CD14-positive monocyte (primary cell): ENCODE data around the gene PRKD3. TPM values are rescaled to one million over a fixed set of nuclear protein-coding genes. Genes with fewer than 3 reads are reported as not detected.

Source experiments
- DNase-seq, 3 donors: peaks; one replicate each; pipeline ENCODE4 v3.0.0-alpha.2; 2011 to 2022
- H2AFZ ChIP-seq: 2 replicates; pipeline ENCODE4 v1.6.0; 2012; ENCODE audit warnings: mild to moderate bottlenecking, low read depth, low read length, inconsistent platforms; ENCODE audit not compliant: insufficient read depth, poor library complexity, severe bottlenecking
- H3K27ac ChIP-seq, 2 donors: 1 replicate in 1 of 2; 2 replicates in 1 of 2; pipeline ENCODE4 v1.5.1; 2012 to 2013; ENCODE audit warnings: low read length in 2 of 2, control low read depth in 1 of 2, inconsistent platforms in 1 of 2, low read depth in 1 of 2, mild to moderate bottlenecking in 1 of 2
- H3K27me3 ChIP-seq, 2 donors: one replicate each; pipeline versions ENCODE4 v1.6.0 to v1.6.1; 2011 to 2013; ENCODE audit warnings: low read length in 2 of 2; ENCODE audit not compliant: control insufficient read depth in 2 of 2, insufficient read depth in 2 of 2
- H3K36me3 ChIP-seq, 2 donors: replicated peaks in 1 of 2; 1 replicate in 1 of 2; 2 replicates in 1 of 2; pipeline versions ENCODE4 v1.5.1 to v1.6.1; 2012 to 2013; ENCODE audit warnings: low read length in 2 of 2, control low read depth in 1 of 2, inconsistent platforms in 1 of 2, mild to moderate bottlenecking in 1 of 2; ENCODE audit not compliant: insufficient read depth in 2 of 2, control insufficient read depth in 1 of 2
- H3K4me1 ChIP-seq, 2 donors: 1 replicate in 1 of 2; 2 replicates in 1 of 2; pipeline versions ENCODE4 v1.5.1 to v1.6.1; 2012 to 2013; ENCODE audit warnings: low read length in 2 of 2, control low read depth in 1 of 2, inconsistent platforms in 1 of 2, mild to moderate bottlenecking in 1 of 2, moderate library complexity in 1 of 2; ENCODE audit not compliant: insufficient read depth in 2 of 2, control insufficient read depth in 1 of 2
- H3K4me2 ChIP-seq: replicated peaks from 2 replicates; pipeline ENCODE3; 2012; ENCODE audit warnings: low read length, moderate library complexity, mild to moderate bottlenecking; ENCODE audit not compliant: poor library complexity, severe bottlenecking; ENCODE audit errors: extremely low read depth
- H3K4me3 ChIP-seq, 3 experiments: fragments of 200-600 bp in 1 of 3; sonication (generic) in 1 of 3; replicated peaks in 1 of 3; 1 replicate in 2 of 3; 2 replicates in 1 of 3; pipeline ENCODE4 v1.5.1; 2011 to 2013; ENCODE audit warnings: low read length in 3 of 3, mild to moderate bottlenecking in 3 of 3, control low read depth in 2 of 3, low read depth in 2 of 3, inconsistent platforms in 1 of 3, moderate library complexity in 1 of 3
- H3K79me2 ChIP-seq: 2 replicates; pipeline ENCODE4 v1.6.0; 2012; ENCODE audit warnings: mild to moderate bottlenecking, control low read depth, inconsistent platforms, low read length, moderate library complexity; ENCODE audit not compliant: insufficient read depth
- H3K9ac ChIP-seq: 2 replicates; pipeline ENCODE4 v1.6.0; 2017; ENCODE audit warnings: low read length, mild to moderate bottlenecking; ENCODE audit not compliant: insufficient read depth, poor library complexity, severe bottlenecking
- H3K9me3 ChIP-seq, 2 donors: replicated peaks in 1 of 2; 1 replicate in 1 of 2; 2 replicates in 1 of 2; pipeline versions ENCODE4 v1.5.1 to v1.6.1; 2012 to 2013; ENCODE audit warnings: low read length in 2 of 2, control low read depth in 1 of 2; ENCODE audit not compliant: control insufficient read depth in 1 of 2, insufficient read depth in 1 of 2
- H4K20me1 ChIP-seq: 2 replicates; pipeline ENCODE4 v1.6.0; 2012; ENCODE audit warnings: mild to moderate bottlenecking, low read length, control low read depth, moderate library complexity; ENCODE audit not compliant: insufficient read depth
- H3K27ac Mint-ChIP-seq, 7 donors: one replicate each; pipeline ENCODE4 v1.8.0; 2020; ENCODE audit warnings: mild to moderate bottlenecking in 7 of 7, mixed read lengths in 7 of 7, moderate library complexity in 6 of 7, inconsistent platforms in 2 of 7
- H3K27me3 Mint-ChIP-seq, 3 donors: one replicate each; pipeline ENCODE4 v1.8.0; 2021 to 2022; ENCODE audit warnings: low read depth in 3 of 3, mild to moderate bottlenecking in 3 of 3, mixed read lengths in 3 of 3, moderate library complexity in 3 of 3, inconsistent platforms in 1 of 3
- H3K36me3 Mint-ChIP-seq, 2 donors: one replicate each; pipeline ENCODE4 v1.8.0; 2020; ENCODE audit warnings: mixed read lengths in 2 of 2, inconsistent platforms in 1 of 2, mild to moderate bottlenecking in 1 of 2
- H3K4me1 Mint-ChIP-seq: one replicate; pipeline ENCODE4 v1.8.0; 2020; ENCODE audit warnings: mild to moderate bottlenecking, mixed read lengths
- H3K4me3 Mint-ChIP-seq, 2 donors: one replicate each; pipeline ENCODE4 v1.8.0; 2020; ENCODE audit warnings: mild to moderate bottlenecking in 2 of 2, mixed read lengths in 2 of 2, moderate library complexity in 1 of 2
- H3K9me3 Mint-ChIP-seq, 7 donors: one replicate each; pipeline ENCODE4 v1.8.0; 2020 to 2022; ENCODE audit warnings: mixed read lengths in 7 of 7, mild to moderate bottlenecking in 6 of 7, moderate library complexity in 6 of 7, inconsistent platforms in 2 of 7
- CTCF ChIP-seq: fragments of 200-600 bp; IDR thresholded peaks from one replicate; pipeline ENCODE4 v1.8.0; 2022; ENCODE audit warnings: antibody characterized with exemption, mild to moderate bottlenecking
- WGBS: methylation state at CpG from one replicate; pipeline ENCODE4 v1.1.5; 2013; ENCODE audit warnings: missing lambda C conversion rate; ENCODE audit not compliant: insufficient coverage; 5-methylcytosine and 5-hydroxymethylcytosine counted together
- intact Hi-C, 2 donors: fragments of 100-400 bp; cut with micrococcal nuclease; formaldehyde crosslinking; loops; one replicate each; pipeline versions ENCODE4 v1.15.0 to v1.15.1; 2023
- polyA plus RNA-seq, 3 donors: library from polyadenylated mRNA; depleted of rRNA in 1 of 3; unstranded in 2 of 3; stranded (reverse) in 1 of 3; fragments of 300-500 nt in 2 of 3; fragments of >200 nt in 1 of 3; fragmentation: Illumina TruSeq in 2 of 3; gene quantifications; 1 replicate in 2 of 3; 2 replicates in 1 of 3; pipeline ENCODE4 v1.2.3, GENCODE V29; 2012 to 2021

The PRKD3 gene
- polyA plus RNA-seq, 3 donors, result 14.2 to 17.5 (median 16.9) TPM

- Histone ChIP-seq H3K79me2 (peaks cover 41% of the 10 kb centered on the region), H3K27me3 (no peaks in the 10 kb centered on the region), H3K4me3 (no peak overlapping the region), H3K9ac (no peak overlapping the region), H3K9me3 (no peaks in the 10 kb centered on the region), H4K20me1 (peaks cover 70% of the 10 kb centered on the region), H3K36me3 (peaks cover 58 to 98% of the 10 kb centered on the region in 2 donors), H3K4me1 (no peaks in the 10 kb centered on the region), H3K27ac (no peak overlapping the region), H3K4me2 (no peak overlapping the region), H2AFZ (no peak overlapping the region)
- H3K4me1 Mint-ChIP-seq, result peaks cover 5% of the 10 kb centered on the region
- WGBS, result no CpG with 5 or more reads among the region's 1 CpG
- H3K27me3 Mint-ChIP-seq, result no peaks in the 10 kb centered on the region
- no peaks in the 10 kb centered on the region for H3K9me3 Mint-ChIP-seq
- no peak for TF ChIP-seq CTCF
- DNase-seq, result no peak
- H3K36me3 Mint-ChIP-seq, result peaks cover 73 to 83% of the 10 kb centered on the region in 2 donors
- intact Hi-C loops, result no loop called here
- no peak overlapping the region for H3K4me3 Mint-ChIP-seq
- H3K27ac Mint-ChIP-seq, result no peak overlapping the region
Observed at GRCh38 chr2:37357069-37357468, 32.4 kb upstream of the PRKD3 start.

GRCh38 chr2:37356299-37356698 is 31.7 kb upstream of the PRKD3 start:
- peaks cover 65 to 77% of the 10 kb centered on the region in 2 donors for H3K36me3 Mint-ChIP-seq
- Histone ChIP-seq H2AFZ (no peak overlapping the region), H3K36me3 (peaks cover 53 to 90% of the 10 kb centered on the region in 2 donors), H3K4me3 (no peak overlapping the region), H3K79me2 (peaks cover 46% of the 10 kb centered on the region), H3K27ac (no peak overlapping the region), H4K20me1 (peaks cover 66% of the 10 kb centered on the region), H3K9me3 (no peaks in the 10 kb centered on the region), H3K4me1 (peaks cover 0 to 4% of the 10 kb centered on the region in 2 donors), H3K4me2 (no peak overlapping the region), H3K9ac (no peak overlapping the region), H3K27me3 (no peaks in the 10 kb centered on the region)
- H3K9me3 Mint-ChIP-seq, result no peaks in the 10 kb centered on the region
- no peak for DNase-seq
- H3K4me1 Mint-ChIP-seq, result peaks cover 8% of the 10 kb centered on the region
- TF ChIP-seq CTCF, result no peak
- H3K27me3 Mint-ChIP-seq, result no peaks in the 10 kb centered on the region
- WGBS, result 88% methylated on average over 4 of the region's 6 CpGs
- H3K4me3 Mint-ChIP-seq, result no peak overlapping the region
- intact Hi-C loops, result no loop called here
- peak overlapping the region in 1 of 7 donors; percentile 19 for H3K27ac Mint-ChIP-seq
